HG03378 (cell line): ENCODE data around the gene FAM186B.

Source experiments
- ATAC-seq: cut with Tn5 transposase; IDR thresholded peaks from one replicate; pipeline ENCODE4 v1.9.1; 2021; ENCODE audit warnings: mild to moderate bottlenecking, moderate library complexity; ENCODE audit not compliant: unreplicated experiment

FAM186B gene

DNA sequence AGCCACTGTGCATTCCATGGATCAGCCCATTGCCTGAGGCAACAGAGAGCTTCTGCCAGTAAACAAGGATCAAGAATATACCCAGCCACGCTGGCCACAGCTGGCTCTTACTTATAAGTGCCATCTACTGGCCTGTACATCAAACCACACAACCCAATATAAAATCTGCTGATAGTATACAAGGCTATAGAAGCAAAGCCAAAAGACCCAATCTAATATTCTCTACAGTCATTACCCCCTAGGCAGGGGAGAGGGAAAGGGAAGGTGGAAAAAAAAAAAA, 4.4 kb upstream of the FAM186B start:
- no peak for ATAC-seq

DNA sequence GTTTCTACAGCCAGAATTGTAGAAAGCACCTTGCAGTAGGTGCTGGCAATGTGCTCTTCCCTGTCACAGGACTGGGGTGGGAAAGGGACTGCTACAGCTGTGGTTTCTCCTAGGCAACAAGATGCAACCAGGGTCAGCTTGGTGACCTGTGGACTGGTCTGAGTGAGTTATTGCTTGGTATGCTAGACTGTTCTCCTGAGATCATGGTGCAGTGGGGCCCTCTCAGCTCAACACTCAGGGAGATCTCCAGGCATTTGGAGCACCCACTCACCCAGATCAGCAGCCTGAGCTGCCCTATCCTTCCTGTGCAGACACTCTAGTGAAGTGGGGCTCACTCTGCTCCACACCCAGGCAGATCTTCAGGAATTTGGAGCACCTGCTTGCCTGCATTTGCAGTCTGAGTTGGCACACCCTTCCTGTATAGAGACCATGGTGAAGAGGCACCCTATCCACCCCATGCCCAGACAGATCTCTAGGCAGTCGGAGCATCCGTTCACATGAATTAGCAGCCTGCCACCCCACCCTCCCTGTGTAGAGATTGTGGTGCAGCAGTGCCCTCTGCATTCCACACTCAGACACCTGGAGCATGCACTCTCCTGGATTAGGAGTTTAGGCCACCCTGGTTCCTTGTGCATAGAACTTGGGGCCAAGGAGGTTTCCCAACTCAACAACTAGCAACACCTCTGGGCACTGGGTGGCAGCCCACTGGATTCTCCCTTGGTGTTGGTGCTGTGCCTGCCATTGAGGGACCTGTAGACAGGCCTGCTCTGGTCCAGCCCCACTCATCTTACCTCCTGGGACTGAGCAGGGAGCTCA, 3.8 kb upstream of the FAM186B start:
- ATAC-seq = no peak

DNA sequence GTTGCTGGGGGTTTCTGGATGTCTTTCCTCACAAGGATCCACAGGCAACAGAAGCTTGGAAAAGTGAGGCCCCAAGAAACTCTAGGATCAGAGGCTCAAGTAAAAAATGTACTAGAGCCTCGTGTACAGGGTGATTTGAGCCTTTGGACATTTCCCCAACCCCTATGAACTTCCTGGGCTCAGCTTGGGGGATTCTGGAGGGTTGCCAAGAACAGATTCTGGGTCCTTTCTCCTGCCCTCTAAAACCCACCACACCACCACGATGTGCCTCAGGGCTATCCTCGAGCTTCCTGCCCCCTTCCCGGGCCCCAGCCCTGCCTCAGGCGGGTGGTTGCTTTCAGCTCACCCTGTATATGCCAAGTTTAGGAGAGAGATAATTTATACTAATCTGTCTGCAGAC, 583 bp downstream of the FAM186B start:
- no peak for ATAC-seq

DNA sequence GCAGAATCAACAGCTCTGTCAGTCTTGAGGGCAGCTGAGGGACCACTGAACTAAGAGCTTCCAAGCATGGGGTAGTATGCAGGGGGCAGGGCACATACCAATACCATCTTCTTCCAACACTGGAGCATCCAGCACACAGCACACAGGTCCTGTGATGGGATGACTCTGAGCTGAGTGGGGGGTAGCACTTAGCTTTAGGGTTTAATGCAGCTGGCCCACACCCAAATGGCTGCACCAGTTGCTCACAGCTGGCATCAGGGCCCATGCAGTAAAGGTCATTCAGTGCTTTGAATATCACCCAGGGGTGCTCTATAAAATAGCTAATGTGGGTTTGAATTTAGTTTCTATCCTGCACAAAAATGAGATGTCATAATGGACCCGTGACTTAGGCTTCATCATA, 1.7 kb downstream of the FAM186B start:
- no peak for ATAC-seq

DNA sequence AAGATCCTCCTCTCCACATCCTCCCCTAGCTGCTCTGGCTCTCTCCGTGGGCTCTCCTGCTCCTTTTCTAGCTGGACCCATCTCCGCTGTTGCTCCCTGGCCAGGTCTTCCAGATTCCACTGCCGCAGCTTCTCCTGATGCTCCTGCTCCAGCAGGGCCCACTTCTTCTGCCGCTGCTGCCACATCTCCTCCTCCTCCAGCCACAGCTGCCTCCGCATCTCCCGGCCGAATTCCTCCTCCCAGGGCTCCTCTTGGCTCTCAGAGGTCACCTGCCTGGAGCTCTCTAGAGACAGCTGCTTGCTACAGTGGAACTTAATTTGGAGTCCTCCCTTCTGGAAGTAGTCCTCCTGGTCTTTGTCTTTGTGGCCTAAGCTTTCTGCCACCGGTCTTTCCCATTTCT, 5.5 kb downstream of the FAM186B start:
- no peak for ATAC-seq

DNA sequence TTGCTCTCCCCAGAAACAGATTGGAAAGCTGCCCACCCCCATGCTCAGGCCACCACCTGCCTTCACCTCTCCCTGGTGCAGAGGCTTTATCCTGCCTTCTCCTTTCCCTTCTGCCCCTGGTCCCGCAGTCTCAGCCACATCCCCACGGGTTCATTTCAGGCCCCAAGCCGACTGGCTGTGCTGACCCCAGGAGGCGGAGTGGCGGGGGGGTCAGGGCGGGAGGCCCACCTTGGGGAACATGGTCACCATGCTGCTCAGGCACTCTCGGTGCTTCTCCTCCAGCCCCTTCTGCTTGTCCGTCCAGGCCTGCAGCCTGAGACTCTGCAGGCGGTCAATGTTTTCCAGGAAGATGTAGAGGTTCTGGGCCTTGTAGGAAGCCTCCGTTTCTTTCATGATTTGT, 6.9 kb downstream of the FAM186B start:
- ATAC-seq = no peak

DNA sequence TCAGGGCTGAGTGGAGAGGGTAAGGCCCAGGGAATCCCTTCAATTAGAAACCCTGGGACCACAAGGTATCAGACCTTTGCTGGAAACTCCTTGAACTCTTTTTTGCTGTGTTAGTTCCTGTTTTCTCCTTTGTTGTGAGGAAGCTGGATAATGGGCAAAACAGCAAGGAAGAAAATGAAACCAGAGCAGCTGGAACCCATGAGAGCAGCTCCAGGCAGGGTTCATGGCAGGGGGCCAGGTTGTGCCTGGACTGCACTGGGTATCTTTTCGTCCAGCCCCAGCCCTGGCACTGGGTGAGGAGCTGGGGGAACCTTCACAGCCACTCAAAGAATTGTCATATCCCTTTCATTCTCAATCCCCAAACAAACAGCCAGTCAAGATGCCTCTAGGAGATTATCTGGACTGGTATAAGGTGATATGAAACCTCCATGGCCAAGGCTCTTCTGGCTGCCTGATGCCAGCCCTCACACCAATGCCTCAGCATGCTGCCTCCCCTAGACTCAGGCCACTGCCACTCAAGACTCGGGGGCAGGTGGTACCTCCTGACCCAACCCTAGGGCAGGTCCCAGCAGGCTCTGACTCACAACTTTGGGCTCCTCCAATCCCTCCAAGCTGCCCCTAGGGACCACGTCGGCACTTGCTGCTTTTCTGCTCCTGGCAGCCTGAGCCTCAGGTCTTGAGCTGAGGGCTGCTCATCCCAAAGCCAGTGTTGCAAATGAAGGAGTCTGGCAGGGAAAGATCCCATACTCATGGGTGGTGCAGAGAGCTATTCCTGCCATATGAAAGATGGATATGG, 16.5 kb downstream of the FAM186B start:
- no peak for ATAC-seq

DNA sequence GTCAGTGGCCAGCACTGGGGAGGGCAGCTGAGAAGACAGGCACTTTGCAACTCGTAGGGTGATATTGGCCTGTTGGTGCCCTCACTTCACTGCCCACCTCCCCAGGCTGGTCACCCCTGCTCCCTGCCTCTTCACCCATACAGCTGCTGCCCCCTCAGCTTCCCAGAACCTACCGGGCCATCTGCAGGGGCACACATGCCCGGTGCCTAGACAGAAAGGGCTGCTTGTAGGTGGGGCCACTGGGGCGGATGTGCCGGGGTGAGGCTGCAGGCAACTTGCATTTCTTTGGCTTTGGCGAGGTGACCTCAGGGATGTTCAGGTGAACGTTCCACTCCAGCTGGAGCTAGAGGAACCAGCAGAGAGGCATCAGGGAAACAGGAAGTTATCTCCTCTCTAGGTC, 17.2 kb downstream of the FAM186B start:
- ATAC-seq = no peak

DNA sequence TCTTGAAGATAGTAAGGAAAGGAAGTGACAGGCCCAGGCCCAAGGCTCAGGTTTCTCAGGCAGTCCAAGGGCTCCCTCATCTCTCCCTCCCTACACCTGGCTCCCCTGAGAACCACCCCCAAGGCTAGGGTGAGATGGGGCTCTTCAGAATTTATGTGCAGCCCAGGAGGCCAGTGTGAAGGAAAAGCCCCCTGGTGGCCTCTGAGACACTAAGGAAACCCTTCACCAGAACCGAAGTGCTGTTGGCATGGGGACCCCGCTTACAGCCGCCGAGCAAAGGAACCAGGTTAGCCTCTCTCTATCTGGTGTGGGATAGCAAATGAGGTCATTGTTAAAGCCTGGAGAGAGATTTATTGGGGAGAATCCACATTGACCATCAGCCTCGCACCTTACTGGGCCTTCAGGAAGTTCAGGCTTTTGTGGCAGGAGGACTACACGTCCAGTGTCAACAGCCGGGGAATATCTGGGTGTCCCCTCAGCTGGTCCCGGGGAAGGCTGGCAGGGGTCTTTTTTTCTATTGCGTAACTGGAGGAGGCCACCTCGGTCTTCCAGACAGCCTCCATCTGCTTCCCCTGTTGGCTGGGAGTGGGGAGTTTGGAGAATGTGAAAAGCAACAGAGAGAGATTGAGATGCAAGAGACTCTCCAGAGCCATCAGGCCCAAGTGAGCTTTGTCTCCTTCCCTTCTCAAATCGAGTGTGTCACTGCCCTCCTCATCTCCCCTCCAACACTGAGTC, 18.1 kb downstream of the FAM186B start:
- no peak for ATAC-seq

DNA sequence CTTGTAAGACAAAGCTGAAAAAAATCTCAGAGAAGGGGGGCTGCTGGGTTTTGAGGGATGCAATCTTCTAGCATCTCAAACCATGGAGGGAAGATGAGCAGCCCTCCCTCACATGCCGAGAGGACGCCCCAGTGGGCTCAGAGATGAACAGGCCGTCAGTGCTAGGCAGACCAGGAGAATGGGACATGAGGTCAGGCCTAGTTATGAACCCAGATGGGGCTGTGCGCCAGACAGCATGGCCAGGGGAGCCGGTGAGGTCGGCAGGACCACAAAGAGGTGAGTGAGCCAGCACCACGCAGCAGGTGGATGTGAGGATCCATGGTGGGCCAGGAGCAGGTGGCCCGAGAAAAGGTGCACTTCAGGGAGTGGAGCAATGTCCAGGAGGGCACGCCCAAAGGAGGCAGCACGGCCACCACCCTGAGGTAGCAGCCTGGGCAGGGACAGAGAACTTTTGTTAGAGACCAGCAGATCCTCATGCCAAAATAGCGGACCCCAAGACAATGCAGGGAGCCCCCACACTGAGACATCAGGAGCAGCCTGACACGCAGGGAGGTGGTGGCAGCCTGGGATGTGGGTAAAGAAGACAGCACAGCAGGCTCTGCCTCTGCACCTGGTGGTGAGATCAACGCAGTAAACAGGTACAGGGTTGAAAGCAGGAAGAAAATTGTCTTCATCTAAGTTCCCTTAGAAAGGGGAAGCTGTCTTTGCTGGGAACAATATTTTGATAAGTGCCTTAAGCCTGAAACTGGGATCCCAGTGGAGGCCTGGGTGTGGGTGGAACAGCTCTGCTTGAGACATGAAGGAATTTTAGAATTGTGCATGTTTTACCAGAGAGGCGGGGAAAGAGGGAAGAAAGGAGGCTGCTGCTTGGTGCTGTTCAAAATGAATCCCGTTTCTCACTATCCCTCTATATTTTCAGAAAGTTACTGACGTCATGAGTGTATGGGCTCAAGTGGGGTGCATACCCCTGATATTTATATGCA, 19.7 kb downstream of the FAM186B start:
- ATAC-seq = no peak

DNA sequence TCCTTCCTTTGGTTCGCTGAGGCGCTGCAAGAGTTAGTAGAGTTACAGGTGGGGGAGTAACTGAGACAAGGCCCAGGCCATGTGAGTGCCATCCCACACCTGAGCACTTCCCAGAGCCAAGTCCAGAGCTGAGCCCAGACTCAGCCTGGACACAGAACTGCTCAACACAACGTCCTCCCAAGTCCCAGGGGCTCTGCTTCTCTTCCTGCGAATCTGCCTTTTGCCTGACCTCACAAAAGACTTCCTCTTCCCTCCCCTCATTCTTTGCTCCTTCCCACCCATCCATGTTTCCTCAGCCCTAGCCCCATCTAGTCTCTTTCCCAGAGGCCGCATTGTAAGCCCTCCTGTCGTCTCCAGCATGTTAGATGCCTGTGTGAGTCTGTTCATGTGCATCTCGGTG, 20.8 kb downstream of the FAM186B start:
- no peak for ATAC-seq

DNA sequence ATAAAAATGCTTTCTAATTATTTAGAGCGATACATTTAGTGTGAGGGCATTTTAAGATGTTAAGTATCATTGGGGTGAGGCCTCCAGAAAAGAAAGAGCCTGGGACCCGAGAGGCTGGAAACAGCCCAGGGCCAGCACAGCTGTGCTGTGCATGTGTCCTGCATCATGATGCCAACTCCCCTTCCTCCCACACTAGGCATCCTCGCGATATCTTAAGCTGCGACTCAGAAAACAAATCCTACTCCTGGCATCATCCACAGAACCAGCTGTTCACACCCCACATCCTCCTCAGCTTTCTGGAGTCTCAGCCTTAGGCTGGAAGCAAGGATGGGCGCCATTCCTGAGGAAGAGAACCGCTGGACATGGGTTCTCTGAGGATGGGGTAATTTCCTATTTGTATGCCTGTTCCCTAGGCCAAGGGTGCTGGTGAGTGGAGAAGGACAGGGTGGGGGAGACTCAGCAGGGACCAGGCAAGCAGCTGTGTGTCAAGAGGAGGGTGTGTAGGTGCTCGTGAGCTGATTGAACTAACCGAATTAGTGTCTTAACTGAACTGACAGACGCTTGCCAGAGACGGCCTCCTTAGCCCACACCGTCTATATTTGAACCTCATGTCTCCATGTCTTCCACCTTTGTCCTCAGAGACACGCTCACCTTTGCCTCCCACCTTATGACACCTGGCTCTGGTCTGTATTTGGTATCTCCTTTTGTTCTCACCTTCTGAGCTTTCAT, 21.9 kb downstream of the FAM186B start:
- no peak for ATAC-seq

DNA sequence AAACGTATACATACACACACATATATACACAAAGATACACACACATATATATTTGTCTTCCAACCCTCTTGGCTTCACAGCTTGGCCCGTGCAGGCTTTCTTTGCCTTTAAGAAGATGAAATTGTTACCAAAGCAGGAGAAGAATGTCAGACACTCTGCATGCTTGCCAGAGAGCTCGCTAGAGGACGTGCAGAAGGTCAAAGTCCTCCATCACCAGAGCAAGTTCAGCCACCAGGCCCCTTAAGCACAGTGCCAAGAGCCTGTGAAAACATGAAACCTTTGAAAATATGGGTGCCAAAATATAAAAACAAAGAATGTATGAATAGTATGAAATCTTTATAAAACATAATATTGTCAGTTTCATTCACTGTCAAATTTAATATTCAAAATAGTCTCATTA, 22.6 kb downstream of the FAM186B start:
- no peak for ATAC-seq

DNA sequence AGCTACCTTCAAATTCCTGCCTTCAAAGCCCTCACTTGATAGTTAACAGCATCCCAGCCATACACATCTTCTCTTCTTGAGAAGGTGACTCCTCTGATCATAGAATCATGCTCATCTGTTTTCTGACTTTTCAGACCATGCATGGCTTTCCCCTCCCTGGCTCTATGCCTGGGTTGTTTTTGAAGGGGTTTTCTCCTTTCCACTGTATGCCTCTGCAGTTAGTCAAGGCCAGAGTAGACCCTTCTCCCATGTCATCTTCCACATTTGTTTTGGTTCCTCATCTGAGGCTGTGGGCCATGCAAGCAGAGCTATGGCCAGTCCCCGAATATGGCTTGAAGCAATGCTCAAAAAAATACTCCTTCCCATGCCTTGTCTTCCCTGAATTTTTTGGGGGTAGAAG, 23.2 kb downstream of the FAM186B start:
- ATAC-seq = no peak

DNA sequence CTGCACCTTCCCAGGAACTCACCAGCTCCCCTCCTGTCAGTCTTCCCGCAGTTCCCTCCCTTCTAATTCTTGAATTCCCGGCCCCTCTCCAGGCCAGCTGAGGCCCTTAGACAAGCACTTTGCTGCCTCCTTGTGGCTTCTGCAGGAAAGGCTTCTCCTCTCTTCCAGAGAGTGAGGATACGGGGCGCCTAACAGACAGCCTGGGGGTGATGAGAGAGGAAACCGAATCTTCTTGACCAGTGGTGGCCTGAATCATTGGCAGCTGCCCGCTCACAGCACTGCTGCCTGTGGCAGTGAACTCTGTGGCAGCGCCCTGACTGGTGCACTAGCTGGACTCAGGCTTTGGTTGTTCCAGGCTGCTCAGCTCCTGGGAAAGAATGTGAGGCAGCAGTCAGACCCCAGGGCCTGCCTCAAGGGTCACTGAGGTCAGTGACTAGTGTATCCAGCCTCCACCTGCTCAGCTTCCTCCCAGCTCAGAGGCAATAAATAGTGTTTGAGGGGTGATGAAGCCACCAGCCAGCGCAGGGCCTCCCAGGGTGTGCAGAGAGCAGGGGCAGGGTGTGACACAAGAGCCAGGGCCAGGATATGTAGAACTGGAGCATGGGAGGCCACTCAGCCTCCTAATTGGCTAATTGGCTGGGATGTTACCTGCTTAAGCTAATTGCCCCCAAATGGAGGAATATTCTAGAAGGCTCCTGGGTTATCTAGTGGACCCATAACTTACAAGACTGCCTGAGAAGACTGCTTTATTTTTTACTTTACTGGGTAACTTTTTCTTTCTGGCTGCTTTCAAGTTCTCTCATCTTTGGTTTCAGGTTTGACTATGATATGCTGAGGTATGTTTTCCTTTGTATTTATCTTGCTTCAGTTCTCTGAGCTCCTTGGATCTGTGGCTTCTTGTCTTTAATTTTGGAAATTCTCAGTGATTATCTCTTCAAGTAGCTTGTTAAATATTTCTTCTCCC, 24.6 kb downstream of the FAM186B start:
- no peak for ATAC-seq

DNA sequence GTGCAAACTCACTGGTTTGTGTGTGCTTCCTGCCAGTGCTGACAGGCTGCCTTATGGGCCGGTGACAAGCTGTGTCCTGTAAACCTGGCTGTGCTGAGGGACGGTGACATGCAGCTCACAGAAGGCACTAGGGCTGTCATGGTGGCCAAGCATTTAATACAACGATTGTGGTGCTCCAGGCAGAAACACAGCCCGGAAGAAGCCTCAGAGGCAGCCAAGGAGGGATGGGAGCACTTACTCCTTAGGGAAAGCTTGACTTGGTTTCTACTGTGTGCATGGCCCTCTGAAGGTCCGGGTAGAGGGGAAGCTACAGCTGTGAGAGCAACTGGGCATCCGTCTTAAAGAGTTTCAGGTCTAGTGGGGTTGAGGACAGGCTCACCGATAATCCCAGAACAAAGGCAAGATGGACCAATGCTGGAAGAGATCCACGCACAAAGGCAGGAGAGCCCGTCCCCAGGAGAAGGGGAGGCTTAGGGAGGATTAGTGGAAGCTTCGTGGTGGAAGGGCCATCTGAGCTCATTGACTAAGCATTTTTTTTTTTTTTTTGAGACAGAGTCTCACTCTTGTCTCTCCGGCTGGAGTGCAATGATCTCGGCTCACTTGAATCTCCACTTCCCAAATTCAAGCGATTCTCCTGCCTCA, 26.8 kb downstream of the FAM186B start:
- ATAC-seq = no peak

DNA sequence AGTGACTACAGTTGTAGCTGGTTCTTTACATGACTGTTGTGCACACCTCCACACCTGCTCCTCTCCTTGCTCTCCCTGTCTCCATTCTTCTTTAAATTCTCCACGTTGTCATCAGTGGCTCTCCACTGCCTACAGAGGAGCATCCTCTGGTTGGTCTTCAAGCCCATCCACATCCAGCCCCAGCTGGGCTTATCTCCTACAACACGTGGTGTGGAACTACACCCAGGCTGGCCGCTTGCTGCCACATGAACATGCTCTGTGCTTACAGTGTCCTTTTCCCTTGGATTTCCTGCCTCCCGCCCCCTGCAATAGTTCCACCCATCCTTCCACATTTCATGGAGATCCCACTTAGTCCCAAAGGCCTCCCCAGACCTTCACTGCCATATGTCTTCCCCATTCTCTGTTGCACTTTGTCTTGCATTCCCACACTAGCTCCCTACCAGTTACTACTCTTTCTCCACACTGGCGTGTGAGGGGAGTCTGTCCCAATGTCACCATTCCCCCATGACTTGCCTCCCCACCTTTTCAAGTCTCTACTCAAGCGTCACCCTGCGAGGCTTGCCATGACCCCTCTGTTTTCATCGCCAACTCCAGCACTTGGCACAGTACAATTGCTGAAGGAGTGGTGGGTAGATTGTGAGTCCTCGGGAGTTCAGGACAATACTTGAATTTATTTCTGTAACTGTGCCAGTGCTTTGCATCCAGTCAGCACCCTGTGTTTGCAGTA, 27.7 kb downstream of the FAM186B start:
- no peak for ATAC-seq
